Measurements from ENCODE around the gene RNU6-8.
A peak's percentile ranks its signal among the peaks of the same experiment; 100 is the strongest.

Gene RNU6-8

GRCh38 chr14:32201193-32201815 lies 1.8 kb downstream of the RNU6-8 start (continued):
- TF ChIP-seq PATZ1 (tag by site-specific recombination; IDR thresholded peaks at IDR 0.05): peak; percentile 62
- TF ChIP-seq GLIS2 (tag by site-specific recombination; IDR thresholded peaks at IDR 0.05): no peak; the same call in 1 of the 2 replicates
- no peak; the same call in 1 of the 2 replicates for TF ChIP-seq ZXDB (tag by site-specific recombination; IDR thresholded peaks at IDR 0.05)
- TF ChIP-seq HIC1 (tag by site-specific recombination; IDR thresholded peaks at IDR 0.05): no peak
- TF ChIP-seq ZNF544 (tag by site-specific recombination; IDR thresholded peaks at IDR 0.05): no peak
- no peak for TF ChIP-seq HOXA7 (CRISPR knock-in tag; IDR thresholded peaks at IDR 0.05; ENCODE audit: borderline replicate concordance)
- TF ChIP-seq ZNF37A (tag by site-specific recombination; IDR thresholded peaks at IDR 0.05): no peak
- no peak for TF ChIP-seq ZNF362 (tag by site-specific recombination; IDR thresholded peaks at IDR 0.05)
- TF ChIP-seq ZNF302 (tag by site-specific recombination; IDR thresholded peaks at IDR 0.05; ENCODE audit: low read depth): no peak
- peak; percentile 19; the same call in 1 of the 2 replicates for TF ChIP-seq ZNF777 (tag by site-specific recombination; IDR thresholded peaks at IDR 0.05; ENCODE audit: borderline replicate concordance)
- no peak; the same call in 1 of the 2 replicates for TF ChIP-seq ZNF660 (tag by site-specific recombination; IDR thresholded peaks at IDR 0.05)
- TF ChIP-seq ZNF670 (tag by site-specific recombination; IDR thresholded peaks at IDR 0.05; ENCODE audit: low read depth): no peak
- no peak for TF ChIP-seq MZF1 (tag by site-specific recombination; IDR thresholded peaks at IDR 0.05; ENCODE audit: borderline replicate concordance)
- TF ChIP-seq ZSCAN4 (tag by site-specific recombination; IDR thresholded peaks at IDR 0.05): no peak
- no peak for TF ChIP-seq INSM2 (tag by site-specific recombination; IDR thresholded peaks at IDR 0.05)
- TF ChIP-seq ZNF843 (tag by site-specific recombination; IDR thresholded peaks at IDR 0.05): no peak
- TF ChIP-seq ZBTB6 (tag by site-specific recombination; IDR thresholded peaks at IDR 0.05): no peak
- no peak for TF ChIP-seq ZNF274 (IDR thresholded peaks at IDR 0.05; ENCODE audit: low read length)
- no peak for TF ChIP-seq ZNF274 (tag by site-specific recombination; IDR thresholded peaks at IDR 0.05; ENCODE audit: borderline replicate concordance)
- TF ChIP-seq ZNF341 (tag by site-specific recombination; IDR thresholded peaks at IDR 0.05; ENCODE audit: low read depth): peak; percentile 9; the same call in 1 of the 2 replicates
- TF ChIP-seq PBX3 (CRISPR knock-in tag; IDR thresholded peaks at IDR 0.05): peak; percentile 58; the same call in 1 of the 2 replicates
- TF ChIP-seq ZNF223 (tag by site-specific recombination; IDR thresholded peaks at IDR 0.05): no peak
- TF ChIP-seq ZNF707 (tag by site-specific recombination; IDR thresholded peaks at IDR 0.05): no peak
- no peak for TF ChIP-seq ZNF398 (tag by site-specific recombination; IDR thresholded peaks at IDR 0.05)
- no peak for TF ChIP-seq ZNF426 (tag by site-specific recombination; IDR thresholded peaks at IDR 0.05)
- TF ChIP-seq SCRT1 (tag by site-specific recombination; IDR thresholded peaks at IDR 0.05; ENCODE audit: borderline replicate concordance): no peak
- no peak for TF ChIP-seq ZNF350 (tag by site-specific recombination; IDR thresholded peaks at IDR 0.05)
- no peak for TF ChIP-seq ZNF473 (tag by site-specific recombination; IDR thresholded peaks at IDR 0.05)

Measured in HEK293 (cell line).